ENCODE data around the gene MSX1.
"Not testable (repeated sequence)": the region's sequence is repeated elsewhere in the genome, so short reads cannot be mapped to it uniquely, and the experiment has no call there.

MSX1 gene

DNA sequence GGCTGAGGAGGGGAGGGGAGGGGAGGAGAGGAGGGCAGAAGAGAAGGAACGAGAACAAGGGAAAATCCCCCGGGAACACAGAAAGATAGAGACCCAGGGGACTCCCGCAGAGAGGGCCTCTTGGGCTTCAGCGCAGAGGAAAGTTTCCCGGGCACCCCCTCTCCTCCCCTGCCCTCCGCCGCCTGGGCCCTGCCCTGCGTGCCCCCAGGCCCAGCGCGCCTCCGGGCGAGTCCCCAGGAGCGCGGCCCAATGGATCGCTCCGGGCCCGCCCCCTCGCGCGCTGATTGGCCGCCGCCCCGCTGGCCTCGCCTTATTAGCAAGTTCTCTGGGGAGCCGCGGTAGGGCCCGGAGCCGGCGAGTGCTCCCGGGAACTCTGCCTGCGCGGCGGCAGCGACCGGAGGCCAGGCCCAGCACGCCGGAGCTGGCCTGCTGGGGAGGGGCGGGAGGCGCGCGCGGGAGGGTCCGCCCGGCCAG lies at the start of gene MSX1:
TSS of gene MSX1 (plus strand) at position 341 of the 474 bp plus-strand sequence. CDS start 235 bp downstream, outside the sequence.
- no peak for FAIRE-seq

DNA sequence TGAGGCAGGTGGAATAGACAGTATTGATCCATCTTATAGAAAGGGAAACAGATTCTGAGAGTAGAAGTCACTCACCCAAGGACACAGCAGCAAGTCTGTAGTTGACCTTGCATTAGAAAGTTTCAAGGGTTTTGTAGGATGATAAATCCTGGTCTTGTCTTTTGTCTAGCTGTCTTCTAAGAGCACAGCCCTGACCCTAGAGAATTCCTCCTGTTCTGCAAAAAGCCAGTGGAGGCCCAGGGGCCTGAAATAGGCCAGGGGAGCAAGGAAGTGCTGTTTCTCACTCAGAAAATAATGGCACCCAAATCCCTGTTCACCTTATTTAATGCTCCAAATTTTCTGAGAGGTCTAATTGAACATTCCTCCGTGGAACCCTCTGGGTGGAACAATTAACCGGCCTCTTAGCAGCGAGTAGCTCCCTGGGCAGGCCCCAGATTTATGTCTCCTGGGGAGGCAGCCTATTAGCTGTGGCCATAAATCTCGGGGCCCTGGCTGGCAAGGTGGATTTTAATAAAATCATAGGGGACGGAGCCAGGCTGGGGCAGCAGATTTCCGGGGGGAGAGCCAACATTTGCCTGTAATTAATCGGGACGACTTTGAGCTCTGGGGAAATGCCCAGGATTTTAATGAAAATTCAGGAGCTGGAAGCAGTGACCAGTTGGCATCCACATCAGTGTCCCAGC lies 49.2 kb upstream of the MSX1 start:
- no peak for FAIRE-seq

DNA sequence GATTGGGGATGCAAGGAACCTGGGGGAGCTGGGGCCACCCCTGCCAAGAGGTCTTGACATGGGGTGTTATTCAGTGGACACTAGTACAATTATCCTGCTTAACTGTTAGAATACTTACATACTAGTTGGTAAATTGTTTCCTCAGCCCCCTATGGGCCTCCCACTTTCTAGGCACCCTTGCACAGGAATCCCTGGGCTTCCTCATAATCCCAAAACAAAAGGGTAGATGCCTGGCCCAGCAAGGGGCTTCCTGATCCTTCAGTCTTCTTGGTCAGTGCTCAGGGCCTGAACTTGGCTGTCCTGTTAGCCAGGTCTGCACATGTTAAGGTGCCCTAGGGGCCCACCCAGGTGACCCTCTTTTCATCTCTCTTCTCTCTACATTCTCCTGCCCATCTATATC lies 48.7 kb upstream of the MSX1 start:
- FAIRE-seq = no peak

DNA sequence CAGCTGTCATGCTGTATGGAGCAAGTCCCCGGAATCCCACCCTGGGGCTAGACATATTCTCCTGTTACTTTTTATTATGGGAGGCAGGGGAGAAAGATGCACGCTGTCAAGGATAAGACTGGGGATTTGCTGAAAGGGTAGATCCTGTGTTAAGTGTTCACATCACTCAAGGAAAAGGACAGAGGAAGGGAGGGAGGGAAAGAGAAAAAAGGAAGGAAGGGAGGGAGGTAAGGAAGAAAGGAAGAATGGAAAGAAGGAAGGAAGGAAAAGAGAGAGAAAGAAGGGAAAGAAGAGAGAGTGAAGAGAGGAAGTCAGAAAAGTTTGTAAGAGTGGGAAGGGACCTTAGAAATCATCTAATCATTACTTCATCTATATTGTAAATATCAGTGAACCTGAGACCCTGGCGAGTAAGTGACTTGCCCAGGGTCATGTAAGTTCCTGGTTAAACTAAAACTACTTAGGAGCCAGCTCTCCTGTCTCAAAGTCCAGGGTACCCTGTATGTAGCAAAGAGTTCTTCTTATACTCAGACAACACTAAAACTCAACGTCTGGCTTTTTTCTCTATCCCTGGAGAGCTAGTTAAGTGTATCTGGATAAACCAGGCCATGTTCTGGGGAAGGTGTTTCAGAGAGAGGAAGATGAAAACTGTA lies 47.2 kb upstream of the MSX1 start:
- no peak for FAIRE-seq

DNA sequence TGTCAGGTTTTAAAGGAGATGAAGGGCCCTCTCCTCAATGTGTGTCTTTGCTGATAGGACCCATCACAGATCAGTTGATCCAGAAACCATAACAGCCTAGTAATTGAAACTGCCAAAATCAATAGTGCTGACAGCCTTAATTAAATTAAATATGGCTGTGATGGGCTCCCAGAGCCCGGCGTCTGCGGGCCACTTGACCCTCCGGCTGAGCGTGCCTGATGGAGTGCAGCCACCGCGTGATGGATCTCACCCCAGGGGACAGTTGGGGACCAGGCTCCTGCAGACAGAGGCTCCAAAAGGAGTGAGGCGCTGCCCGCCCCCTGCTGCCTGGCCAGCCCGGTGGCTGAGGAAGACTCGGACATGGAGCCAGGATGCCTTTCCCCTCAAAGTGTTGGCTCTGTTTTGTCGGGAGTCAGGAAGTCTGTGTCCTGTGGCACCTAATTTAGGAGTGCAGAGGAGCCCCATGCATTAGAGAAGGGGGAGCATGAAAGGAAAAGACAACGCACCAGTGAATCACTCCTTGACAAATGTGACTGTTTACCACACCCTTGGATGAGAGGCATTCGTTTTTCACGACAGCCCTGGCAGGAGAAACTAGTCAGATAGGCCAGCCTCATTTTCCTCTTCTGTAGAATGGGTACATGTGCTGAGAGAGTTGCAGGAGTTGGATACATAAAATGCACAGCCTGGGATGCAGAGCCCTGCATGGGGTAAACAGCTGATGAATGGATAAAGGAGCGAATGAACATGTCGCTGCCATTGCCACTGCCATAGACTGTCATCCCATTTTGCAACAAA lies 40.9 kb upstream of the MSX1 start:
- no peak for FAIRE-seq

DNA sequence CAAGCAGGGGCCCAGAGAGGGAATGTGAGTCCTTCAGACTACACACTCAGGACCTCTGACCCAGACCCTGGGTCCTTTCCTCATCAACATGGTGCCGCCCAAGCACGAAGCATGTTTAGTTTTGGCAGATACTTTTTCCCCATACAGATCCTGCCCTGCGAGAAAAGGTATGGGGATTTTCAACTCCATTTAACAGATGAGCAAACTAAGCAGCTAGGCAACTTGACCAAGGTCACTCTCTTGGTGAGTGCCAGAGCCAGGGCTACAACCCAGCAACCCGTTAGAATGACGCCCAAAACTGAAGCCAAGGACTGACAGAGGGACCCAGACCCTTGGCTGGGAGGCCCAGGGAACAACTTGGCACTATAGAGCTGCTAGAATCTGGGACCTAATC lies 40.3 kb upstream of the MSX1 start:
- FAIRE-seq = no peak

DNA sequence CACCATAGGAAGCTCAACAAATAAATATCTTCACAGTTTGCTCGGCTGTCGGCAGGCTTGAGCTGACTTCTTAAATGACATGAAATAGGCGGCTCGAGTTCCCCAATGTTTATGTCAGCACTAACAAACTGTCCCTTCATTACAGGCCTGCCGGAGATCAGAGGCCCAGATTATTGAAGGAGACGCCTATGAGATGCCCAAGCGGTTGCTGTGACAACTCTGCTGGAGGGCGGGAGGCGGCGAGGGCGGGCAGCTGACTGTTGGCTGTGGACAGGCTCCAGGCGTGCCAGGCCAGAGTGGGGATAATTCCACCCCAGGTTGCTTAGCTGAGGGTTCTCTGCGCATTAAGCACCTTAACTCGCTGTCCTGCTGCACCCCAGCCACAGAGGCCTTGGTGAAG lies 39.2 kb upstream of the MSX1 start:
- FAIRE-seq = no peak

DNA sequence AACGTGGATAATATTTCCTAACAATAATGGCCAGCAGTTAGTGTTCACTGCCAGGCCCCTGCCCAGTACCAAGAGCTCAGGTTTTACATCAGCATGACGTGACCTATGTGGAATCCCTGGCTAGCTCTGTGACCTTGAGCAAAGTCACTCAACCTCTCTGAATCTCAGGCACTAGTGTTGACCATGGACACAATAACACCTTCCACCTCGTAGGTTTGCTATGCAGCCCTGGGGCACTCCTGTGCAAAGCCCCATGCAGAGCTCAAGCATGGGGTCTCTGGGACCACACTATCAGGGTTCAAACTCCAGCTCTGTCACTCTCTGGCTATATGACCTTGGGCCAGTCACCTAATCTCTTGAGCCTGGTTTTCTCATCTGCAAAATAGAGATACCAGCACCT lies 38.7 kb upstream of the MSX1 start:
- no peak for FAIRE-seq

DNA sequence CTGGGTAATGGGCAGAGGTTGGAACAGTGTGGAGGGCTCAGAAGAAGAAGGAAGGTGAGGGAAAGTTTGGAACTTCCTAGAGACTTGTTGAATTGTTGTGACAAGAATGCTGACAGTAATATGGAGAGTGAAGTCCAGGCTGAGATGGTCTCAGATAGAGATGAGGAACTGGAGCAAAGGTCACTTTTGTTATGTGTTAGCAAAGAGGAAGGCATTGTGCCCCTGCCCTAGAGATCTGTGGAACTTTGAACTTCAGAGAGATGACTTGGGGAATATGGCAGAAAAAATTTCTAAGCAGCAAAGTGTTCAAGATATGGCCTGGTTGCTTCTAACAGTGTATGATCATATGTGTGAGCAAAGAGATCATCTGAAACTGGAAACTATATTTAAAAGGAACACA lies 37.9 kb upstream of the MSX1 start:
- FAIRE-seq = no peak

DNA sequence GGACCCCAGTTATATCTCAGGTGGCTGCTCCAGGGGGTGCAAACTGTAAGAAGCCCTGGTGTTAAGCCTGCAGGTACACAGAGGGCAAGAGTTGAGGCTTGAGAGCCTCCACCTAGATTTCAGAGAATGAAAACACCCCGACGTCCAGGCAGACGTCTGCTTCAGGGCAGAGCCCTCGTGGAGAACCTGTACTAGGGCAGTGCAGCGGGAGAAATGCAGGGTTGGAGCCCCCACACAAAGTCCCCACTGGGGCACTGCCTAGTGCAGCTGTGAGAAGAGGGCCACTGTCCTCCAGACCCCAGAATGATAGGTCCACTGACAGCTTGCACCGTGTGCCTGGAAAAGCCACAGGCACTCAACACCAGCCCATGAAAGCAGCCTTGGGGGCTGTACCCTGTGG lies 37.2 kb upstream of the MSX1 start:
- FAIRE-seq = not testable (repeated sequence)

DNA sequence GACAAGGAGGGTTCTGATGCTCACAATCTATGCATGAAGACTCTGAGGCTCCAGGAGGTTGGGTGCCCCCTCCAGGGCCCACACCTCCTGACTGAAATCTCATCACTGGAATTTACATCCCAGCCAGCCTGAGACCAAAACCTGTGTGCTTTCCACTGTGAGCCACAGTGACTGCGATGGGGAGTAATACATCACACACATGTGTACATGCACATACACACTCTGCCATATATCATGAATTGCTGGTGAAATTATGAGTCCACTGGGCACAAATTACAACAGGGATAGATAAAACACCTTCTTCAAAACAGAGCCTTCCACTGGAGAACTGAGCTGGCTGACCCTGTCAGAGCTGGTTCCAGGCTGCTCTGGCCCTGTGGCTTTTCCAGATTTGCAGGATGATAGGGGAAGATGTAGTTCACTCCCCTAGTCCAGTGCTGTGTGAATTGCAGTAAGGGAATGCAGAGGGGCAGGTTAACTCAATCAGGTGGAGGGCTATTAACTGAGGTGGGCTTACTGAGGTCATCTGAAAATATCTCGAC lies 35.8 kb upstream of the MSX1 start:
- FAIRE-seq = no peak

DNA sequence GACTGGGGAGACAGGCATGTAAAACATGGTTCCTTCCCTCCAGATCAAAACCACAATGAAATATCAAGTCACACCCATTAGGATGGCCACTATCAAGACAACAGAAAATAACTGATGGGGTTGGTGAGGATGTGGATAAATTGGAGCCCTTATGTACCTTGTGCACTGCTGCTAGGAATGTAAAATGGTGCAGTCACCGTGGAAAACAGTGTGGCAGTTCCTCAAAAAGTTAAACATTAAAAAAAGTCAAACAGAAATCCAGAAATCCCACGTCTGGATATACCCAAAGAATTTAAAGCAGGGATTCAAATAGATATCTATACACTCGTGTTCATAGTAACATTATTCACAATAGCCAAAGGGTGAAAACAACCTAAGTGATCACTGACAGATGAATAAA lies 35.2 kb upstream of the MSX1 start:
- no peak for FAIRE-seq

DNA sequence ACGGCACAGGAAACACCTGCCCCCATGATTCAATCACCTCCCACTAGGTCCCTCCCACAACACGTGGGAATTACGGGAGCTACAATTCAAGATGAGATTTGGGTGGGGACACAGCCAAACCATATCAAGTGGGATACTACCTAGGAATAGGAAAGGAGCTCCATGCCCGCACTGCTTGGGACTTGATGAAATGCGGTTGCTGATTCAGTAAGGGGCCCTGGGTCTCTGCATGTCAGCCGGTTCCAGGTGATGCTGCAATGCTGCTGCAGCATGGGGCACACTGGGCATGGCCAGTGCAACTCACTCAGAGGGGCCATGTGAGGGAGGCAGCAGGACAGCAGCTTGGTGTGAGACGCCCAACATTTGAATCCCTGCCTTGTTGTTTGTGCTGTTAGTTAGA lies 34.0 kb upstream of the MSX1 start:
- FAIRE-seq = no peak

DNA sequence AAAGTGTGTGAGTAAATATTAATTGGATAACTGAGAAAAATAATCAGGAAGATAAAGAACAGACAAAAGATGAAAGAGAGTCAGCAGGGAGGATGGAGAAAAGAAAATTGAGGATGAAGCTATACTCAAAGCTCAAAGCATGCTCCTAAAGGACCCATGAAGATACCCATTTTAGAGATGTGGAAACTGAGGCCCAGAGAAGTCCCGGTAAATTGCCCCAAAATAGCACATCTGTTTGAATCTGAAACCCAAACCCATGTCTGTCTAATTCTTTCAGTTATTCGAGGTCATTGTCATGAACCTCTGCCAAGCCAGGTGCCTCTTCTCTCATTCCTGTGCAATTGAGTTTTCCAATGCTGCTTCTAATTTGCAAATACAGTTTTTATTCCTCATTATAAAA lies 29.6 kb upstream of the MSX1 start:
- no peak for FAIRE-seq

DNA sequence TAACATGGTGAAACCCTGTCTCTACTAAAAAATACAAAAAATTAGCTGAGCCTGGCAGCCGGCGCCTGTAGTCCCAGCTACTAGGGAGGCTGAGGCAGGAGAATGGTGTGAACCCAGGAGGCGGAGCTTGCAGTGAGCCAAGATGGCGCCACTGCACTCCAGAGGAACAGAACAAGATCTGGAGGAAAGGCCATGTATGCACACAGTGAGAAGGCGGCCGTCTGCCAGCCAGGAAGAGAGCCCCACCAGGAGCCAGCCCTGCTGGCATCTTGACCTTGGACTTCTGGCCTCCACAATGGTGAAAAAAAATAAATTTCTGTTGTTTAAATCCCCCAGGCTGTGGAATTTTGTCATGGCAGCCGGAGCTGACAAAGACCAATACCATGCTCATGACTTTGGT lies 28.2 kb upstream of the MSX1 start:
- FAIRE-seq = no peak

DNA sequence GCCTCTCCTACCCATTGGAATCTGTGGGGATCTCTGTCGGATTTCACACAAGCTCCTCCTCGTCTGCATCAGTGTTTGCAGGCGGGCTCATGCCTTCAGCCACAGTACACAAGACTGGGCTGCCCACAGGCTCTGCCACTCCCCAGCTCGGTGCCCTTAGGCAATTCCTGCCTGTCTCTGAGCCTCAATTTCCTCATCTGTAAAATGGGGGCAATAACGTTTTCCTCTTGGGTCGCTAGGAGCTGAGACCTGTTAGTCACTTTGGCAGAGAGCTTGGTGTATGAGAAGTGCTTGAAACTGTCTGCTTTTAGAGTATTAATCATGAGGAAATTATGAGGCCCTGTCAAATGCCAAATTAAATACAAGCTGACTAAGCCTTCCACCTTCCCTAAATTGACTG lies 27.6 kb upstream of the MSX1 start:
- no peak for FAIRE-seq

DNA sequence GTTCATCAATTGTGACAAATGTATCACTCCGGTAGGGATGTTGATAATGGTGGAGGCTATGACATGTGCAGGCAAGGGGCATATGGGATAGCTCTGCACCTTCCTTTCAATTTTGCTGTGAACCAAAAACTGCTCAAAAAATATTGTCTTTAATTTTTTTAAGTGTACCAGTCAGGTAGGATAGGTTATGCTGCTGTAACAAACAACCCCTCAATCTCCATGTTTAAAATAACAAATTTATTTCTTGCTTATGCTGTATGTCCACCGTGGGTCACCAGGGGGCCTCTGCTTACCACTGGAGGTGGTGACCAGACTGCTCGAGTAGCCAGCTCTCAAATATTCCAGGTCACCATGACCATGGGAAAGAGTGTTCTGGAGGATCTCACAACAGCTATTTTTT lies 23.4 kb upstream of the MSX1 start:
- no peak for FAIRE-seq

DNA sequence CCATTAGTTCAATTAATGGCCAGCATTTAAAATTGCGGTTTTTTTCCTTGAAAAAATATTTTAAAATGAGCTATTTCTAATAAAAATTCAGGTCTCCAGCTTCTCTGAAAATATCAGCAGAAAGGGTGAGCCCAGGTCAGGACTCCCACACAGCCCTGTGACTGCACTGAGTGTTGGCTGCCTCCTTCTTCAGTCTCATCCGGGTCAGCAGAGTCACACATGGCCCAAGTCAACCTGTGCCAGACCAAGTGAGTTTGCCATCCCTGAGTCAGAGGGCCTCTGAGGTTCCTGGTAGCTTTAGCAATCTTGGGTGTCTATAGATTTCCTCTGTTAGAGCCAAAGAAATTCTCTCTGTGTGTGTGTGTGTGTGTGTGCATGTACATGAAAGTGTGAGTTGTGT lies 22.1 kb upstream of the MSX1 start:
- no peak for FAIRE-seq

DNA sequence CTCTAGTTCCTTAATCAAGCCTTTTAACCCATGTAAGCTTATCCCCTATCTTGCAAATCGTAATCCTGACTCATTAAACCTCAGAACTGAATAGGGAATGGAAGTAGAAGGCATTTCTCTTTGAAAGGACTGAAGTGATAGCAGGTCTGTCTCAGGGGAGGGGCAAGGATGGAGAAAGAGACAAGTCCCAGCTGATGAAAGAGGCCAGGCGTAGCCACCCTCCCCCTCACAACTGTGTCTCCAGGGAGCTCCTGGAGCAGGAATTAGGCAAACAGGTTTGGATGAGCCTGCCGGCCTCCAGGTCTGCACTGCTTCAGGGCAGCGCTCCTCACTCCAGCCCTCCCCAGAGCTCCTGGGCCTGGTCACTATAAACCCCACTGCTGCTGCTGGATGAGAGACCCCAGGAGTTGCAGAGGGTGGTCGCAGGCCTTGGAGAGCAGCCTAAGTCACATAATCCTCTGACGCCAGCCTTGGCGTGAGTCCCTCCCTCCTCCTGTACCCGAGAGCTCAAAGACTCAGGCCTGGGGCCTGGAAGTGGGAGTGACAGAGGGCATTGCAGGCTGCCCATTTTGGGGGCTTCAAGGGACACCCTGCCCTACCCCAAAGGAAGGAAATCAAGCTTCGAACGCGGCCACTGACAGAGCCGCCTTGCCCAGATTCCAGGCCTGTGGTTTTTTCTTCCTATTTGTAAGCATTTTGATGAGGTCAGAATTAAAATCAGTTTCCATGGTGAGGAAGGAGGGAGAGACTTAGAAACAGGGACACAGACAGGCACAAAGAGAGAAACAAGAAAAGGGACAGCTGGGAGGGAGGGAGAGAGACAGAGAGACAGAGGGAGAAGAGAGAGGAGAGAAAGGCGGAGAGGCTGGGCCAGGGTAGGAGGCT lies 21.2 kb upstream of the MSX1 start:
- no peak for FAIRE-seq

DNA sequence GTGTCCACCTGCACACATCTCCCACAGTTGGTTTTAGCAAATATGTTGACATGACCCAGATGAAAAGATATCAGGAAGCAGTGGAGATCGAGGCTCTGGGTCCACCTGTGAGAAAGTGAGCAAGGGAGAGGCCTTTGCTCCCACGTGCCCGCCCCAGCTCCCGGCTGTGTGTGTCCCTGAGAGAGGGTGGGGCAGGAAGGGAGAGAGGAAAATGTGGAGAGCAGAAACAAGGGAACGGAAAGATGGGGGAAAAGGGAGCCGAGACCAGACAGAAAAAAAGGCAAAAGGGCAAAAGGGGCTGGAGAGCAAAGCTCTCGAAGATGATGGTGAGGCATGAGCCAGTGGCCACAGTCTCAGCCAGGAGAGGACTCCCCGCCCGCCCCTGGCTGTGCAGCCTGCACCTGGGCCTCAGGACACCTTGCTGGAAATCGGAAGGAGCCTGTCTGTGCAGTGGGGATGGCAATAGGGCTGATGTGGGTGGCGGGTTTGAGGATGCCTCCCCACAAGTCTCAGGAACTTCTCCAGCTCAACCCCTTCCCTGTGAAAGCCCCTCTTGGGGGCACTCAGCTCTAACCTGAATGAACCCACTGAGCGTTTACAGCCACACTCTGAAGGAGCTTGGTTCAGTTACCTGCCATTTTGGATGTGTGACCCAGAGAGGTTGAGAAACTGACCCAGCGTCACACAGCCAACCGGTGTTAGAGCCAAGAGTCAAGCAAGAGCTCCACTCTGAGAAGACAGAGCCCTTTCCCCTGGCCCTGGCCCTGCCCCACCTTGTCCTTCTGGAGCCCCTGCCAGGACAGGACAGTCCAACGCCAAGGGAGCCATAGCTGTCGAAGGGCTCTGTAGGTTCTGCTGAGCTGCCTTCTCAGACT lies 20.3 kb upstream of the MSX1 start:
- FAIRE-seq = no peak

DNA sequence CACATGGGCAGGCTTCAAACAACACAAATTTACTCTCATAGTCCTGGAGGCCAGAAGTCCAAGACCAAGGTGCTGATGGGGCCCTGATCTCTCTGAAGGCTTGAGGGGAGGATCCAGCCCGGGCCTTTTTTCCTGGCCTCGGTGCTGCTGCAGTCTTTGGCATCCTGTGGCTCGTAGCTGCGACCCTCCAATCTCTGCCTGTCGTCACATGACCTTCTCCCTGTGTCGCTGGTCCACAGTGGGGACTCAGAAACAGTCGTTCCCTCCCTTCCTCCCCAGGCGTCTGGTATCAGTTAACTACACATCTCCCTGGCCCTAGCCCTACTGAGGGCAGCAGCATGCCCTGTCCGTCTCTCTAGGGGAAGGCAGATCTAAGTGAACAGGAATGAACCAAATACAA lies 19.1 kb upstream of the MSX1 start:
- FAIRE-seq = no peak

DNA sequence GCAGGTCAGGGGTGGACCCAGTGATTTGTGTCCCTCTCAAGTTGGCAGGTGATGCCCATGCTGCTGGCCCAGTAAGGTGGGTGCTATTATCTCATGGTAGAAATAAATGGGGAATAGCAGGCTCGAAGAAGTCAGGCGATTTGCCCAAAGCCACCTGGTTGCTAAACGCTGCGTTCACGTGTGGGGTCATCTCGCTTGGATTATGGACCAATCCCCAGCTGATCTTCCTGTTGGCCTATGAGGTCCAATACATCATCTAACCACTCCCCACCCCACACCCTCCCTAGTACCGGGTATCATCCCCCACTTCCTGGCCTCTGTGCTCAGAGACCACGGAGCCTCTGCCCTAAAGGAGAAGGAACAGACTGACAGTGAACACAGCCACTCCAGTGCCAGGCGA lies 18.3 kb upstream of the MSX1 start:
- FAIRE-seq = no peak
